Mesodermal cell (in vitro differentiated cells): ENCODE results near the gene CDH16.
"Not testable (repeated sequence)": the region's sequence is repeated elsewhere in the genome, so short reads cannot be mapped to it uniquely, and the experiment has no call there.

ENCODE experiments used
- H3K27ac ChIP-seq: 2 replicates; pipeline ENCODE4 v1.7.0; 2013; ENCODE audit warnings: mild to moderate bottlenecking, low read depth, low read length, moderate library complexity; ENCODE audit not compliant: severe bottlenecking
- H3K36me3 ChIP-seq: 2 replicates; pipeline ENCODE4 v1.7.1; 2013; ENCODE audit warnings: mild to moderate bottlenecking, low read length, moderate library complexity; ENCODE audit not compliant: control insufficient read depth, insufficient read depth
- H3K4me1 ChIP-seq: one replicate; pipeline ENCODE4 v1.7.1; 2013; ENCODE audit warnings: mild to moderate bottlenecking, low read length; ENCODE audit not compliant: insufficient read depth, control insufficient read depth, poor library complexity, severe bottlenecking
- H3K4me3 ChIP-seq: 2 replicates; pipeline ENCODE4 v1.7.0; 2013; ENCODE audit warnings: low read length, control low read depth, mild to moderate bottlenecking; ENCODE audit not compliant: insufficient read depth, poor library complexity, severe bottlenecking; ENCODE audit errors: extremely low read depth
- H3K9me3 ChIP-seq: 2 replicates; pipeline ENCODE4 v1.7.1; 2013; ENCODE audit warnings: mild to moderate bottlenecking, low read length, moderate library complexity; ENCODE audit not compliant: control insufficient read depth
- WGBS, 2 experiments: methylation state at CpG; one replicate each; pipeline ENCODE4 v1.1.5; 2013; ENCODE audit warnings: missing lambda C conversion rate in 2 of 2; ENCODE audit not compliant: insufficient coverage in 2 of 2; 5-methylcytosine and 5-hydroxymethylcytosine counted together

CDH16 gene

DNA sequence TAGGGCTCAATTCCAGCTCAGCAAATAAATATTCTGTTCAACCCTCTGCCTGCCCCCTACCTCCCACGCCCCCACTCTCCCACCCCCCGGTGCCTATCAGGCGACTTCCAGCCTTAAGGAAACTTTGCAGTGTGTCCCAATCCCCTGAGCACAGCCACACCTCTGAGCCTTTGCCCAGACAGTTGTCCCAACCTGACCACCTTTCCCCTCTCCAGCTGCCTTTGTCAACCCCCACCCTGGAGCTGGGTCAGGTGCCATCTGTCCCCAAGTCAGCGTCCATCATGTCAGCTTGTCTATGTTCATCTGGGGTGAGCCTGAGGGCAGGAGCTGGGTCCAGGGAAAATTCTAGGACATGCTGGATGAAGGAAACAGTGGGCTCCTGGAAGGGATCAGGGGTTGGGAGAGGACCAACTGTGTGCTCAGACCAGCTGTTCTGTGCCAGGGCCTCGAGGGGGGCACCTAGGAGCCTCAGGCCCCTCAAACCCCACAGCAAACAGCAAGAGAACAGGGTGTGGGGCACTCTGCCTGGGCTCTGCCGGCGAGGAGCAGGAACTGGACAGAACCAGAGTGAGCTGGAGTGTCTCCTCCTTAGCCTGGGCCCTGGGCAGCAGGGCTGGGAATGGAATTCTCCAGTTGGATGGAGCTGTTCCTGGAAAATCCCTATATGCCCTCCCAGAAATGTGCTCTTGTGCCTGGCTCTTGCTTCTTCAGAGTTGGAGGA lies 17.8 kb downstream of the CDH16 start:
- Histone ChIP-seq H3K36me3 (no peaks in the 10 kb centered on the region), H3K4me1 (peaks cover 48% of the 10 kb centered on the region), H3K27ac (peak overlapping the region; percentile 81), H3K9me3 (no peaks in the 10 kb centered on the region), H3K4me3 (no peak overlapping the region)
- 70 to 90% methylated on average over 4 to 5 of the region's 7 CpGs for WGBS, 2 experiments

DNA sequence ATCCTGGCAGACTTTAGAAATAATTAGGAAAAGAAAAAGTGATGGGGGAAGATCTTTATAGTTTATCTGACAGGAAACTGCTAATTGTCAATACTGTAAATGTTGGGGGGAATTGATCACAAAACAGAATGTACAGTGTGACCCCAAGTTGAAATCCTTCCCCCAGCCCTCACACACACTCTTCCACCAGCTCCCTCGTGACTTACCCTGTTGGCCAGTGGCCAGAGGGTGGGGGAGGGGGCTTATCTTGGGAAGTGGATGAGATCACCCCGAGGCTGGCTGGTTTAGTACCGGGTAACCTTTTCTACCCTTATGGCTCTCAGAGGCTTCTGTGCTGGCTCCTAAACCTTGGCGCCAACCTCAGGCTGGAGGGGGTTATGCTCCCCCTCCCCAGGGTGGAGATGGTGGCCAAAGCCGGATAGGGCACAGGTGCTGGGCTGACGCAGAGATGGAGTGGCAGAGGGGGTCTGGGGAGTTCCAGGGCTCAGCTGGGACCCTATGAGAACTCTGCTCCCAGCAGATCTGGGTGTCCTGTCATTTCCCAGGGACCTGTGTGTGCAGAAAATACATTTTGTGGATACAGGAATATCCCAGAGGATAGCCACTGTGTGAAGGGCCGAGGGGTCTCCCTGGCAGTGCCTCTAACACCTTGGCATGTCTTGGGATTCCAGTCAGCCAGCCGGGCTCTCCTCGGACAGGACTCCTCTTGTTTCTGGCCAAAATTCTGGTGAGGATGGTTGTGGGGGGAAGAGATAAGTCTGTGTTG lies 18.6 kb downstream of the CDH16 start:
- Histone ChIP-seq H3K9me3 (no peaks in the 10 kb centered on the region), H3K4me3 (no peak overlapping the region), H3K36me3 (no peaks in the 10 kb centered on the region), H3K27ac (peak overlapping the region; percentile 81), H3K4me1 (peaks cover 41% of the 10 kb centered on the region)
- 70 to 82% methylated on average over 2 to 8 of the region's 9 CpGs for WGBS, 2 experiments

DNA sequence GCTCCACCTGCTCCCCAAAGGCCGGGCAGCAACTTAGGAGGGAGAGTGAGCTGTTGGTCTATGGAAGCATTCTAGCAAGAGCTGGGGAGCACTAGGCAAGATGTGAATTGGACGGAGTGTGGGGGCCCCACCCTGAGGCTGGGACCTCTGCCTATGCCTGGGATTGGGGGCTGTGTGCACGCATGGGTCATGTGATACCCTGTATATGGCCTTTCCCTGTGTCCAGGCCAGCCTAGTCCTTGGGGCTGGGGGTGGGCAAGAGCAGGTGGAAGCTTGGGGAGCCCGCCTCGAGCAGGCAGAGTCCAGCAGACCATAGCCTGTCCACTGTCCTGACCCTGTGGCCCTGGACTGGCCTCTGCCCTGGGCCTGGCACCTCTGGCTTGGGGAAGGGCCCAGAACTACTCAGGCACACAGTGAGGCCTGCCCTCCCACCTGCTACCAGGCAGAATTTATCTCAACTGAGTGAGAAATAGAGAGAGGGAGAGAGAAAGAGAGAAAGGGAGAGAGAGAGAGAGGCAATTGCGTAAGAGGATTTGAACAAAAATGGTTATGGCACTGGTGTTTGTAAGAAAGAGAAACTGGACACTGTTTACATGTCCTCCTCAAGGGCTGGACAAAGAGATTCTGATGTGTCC lies 19.3 kb downstream of the CDH16 start:
- H3K36me3 ChIP-seq, result no peaks in the 10 kb centered on the region
- H3K4me3 ChIP-seq, result no peak overlapping the region
- peaks cover 34% of the 10 kb centered on the region for H3K4me1 ChIP-seq
- peak overlapping the region; percentile 81 for H3K27ac ChIP-seq
- 93 to 97% methylated on average over 3 to 6 of the region's 6 CpGs for WGBS, 2 experiments
- H3K9me3 ChIP-seq, result no peaks in the 10 kb centered on the region

DNA sequence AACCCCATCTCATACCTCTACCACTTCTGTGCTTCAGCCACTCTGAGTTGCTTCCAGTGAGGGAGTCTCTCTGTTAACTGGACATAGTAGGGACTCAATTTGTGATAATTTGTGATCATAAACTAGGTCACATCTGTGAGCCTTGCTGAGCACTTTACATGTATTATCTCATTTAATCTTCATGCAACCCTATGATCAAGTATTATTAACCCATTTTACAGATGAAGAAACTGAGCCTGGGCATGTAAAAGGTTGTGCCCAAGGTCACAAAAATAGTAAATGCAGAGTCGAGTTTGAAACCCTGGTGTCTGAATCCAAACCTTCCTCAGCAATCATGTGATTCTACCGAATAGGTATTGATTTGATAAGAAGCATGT lies 19.8 kb downstream of the CDH16 start:
- Histone ChIP-seq H3K27ac (no peak overlapping the region), H3K36me3 (no peaks in the 10 kb centered on the region), H3K4me1 (peaks cover 30% of the 10 kb centered on the region), H3K9me3 (no peaks in the 10 kb centered on the region), H3K4me3 (no peak overlapping the region)
- WGBS, 2 experiments, result 90 to 100% methylated on average over 1 to 2 of the region's 2 CpGs

DNA sequence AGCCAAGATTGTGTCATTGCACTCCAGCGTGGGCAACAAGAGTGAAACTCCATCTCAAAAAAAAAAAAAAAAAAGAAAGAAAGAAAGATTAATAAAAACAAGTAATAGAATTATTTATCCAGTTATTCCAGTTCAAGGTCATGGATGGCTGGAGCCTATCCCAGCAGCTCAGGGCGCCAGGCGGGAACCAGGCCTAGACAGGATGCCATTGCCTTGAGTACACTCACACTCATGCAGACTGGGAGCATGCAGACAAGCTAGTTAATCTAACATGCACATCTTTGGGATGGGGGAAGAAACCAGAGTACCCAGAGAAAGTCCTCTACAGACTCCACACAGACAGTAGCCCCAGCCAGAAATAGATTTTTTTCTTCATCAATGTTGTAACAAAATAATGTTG lies 20.5 kb downstream of the CDH16 start:
- H3K27ac ChIP-seq, result no peak overlapping the region
- no peak overlapping the region for H3K4me3 ChIP-seq
- peaks cover 25% of the 10 kb centered on the region for H3K4me1 ChIP-seq
- no peaks in the 10 kb centered on the region for H3K36me3 ChIP-seq
- H3K9me3 ChIP-seq, result no peaks in the 10 kb centered on the region
- no CpG with 5 or more reads among the region's 3 CpGs for WGBS, 2 experiments

DNA sequence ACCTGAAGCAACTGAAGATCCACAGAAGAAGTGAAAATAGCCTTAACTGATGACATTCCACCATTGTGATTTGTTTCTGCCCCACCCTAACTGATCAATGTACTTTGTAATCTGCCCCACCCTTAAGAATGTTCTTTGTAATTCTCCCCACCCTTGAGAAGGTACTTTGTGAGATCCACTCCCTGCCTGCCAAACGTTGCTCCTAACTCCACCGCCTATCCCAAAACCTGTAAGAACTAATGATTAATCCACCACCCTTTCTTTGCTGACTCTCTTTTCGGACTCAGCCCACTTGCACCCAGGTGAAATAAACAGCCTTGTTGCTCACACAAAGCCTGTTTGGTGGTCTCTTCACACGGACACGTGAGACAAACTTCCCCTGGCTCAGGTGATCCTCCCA lies 22.0 kb downstream of the CDH16 start:
- H3K36me3 ChIP-seq, H3K9me3 ChIP-seq, H3K4me3 ChIP-seq, H3K27ac ChIP-seq: not testable (repeated sequence)
- WGBS, 2 experiments, result 82 to 84% methylated on average over 5 of the region's 5 CpGs
- peaks cover 23% of the 10 kb centered on the region for H3K4me1 ChIP-seq

DNA sequence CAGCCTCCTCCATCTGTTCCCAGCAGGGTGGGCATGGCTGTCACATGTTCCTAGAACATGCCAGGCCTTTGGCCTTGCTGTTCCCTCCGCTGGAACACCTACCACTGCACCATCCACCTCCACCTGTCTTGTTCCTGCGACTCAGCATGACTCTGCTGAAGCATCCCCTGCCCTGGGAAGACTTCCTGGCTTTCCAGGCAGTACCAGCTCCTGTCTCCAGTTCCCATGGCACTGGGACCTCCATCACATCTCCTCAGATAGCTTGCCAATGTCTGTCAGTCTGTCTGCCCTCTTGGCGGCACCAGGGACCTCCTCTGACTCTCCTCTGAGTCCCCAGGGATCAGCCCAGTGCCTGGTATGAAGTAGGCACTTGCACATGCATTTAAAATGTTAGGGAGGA lies 22.7 kb downstream of the CDH16 start:
- Histone ChIP-seq H3K4me3 (no peak overlapping the region), H3K4me1 (peaks cover 18% of the 10 kb centered on the region), H3K36me3 (peaks cover 2% of the 10 kb centered on the region), H3K27ac (no peak overlapping the region), H3K9me3 (no peaks in the 10 kb centered on the region)
- 88 to 97% methylated on average over 3 of the region's 3 CpGs for WGBS, 2 experiments

DNA sequence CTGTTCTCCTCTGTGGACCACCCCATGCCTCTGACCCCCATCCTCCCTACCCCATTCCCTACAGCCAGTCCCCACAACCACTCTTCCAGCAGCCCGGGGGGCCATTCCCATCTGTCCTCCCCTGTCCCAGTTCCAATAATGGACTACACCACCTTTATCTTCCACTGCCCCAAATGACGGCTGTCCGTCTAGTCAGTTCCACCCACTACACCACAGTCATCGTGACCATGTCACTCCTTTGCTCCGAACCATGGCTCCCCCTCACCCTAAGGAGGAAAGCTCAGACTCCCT lies 23.1 kb downstream of the CDH16 start:
- WGBS, 2 experiments, result 94 to 100% methylated on average over 3 to 5 of the region's 5 CpGs

DNA sequence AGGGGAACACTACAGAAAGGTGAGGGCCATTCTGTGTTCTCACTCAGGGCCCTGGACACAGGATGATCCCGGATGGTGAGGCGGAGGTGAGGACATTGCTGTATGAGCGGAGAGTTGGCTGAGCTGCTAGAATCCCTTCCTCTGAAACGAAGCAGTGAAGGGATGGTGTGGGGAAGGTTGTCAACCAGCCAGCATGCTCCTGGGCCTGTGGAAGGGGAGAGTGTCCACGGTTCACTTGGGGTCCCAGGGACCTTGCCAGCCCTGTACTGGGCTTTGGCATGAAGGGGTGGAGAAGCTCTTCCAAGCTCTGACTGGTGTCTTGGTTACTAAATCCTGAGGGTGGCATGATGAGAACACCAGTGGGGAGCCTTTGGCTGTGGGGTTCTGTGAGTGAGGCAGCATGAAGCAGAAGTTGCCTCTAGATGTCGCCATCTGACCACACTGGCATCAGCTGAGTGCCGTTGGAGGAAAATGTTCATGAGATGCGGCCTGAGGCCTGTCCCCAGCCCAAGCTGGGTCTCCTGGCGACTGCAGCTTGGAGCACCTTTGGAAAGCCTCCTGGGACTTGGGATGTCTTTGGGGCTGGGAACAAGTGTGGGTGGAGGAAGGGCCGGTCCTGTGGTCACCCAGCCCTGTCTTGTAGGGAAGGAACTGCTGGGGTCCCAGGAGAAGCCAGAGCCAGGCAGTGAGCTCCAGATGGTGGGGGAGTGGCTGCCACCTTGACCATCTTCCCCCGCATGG lies 23.6 kb downstream of the CDH16 start:
- Histone ChIP-seq H3K9me3 (no peaks in the 10 kb centered on the region), H3K4me1 (peaks cover 13% of the 10 kb centered on the region), H3K36me3 (peaks cover 2% of the 10 kb centered on the region), H3K27ac (no peak overlapping the region), H3K4me3 (no peak overlapping the region)
- WGBS, 2 experiments, result 54 to 59% methylated on average over 10 of the region's 11 CpGs

More for the DNA sequence above, 23.1 kb downstream of the CDH16 start:
- Histone ChIP-seq H3K27ac (no peak overlapping the region), H3K4me1 (peaks cover 18% of the 10 kb centered on the region), H3K9me3 (no peaks in the 10 kb centered on the region), H3K36me3 (peaks cover 2% of the 10 kb centered on the region), H3K4me3 (no peak overlapping the region)

DNA sequence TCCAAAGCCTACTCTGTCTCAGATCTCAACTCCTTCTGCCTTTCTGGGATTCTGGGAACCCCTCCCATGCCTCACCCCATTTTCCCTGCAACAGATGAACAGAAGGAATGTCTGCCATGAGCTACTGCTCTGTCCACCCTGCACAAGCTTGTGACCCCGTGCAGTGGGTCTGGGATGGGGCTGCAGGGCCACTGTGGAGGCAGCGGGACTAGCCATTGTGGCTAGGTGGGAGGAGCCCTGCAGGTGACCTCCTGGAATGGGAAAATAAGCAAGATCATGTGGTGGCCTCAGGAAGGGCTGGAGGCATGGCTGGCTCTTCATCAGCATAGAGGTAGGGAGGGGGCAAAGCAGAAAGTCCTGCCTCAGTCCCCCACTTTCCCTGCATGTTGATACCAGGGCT lies 24.6 kb downstream of the CDH16 start:
- H3K9me3 ChIP-seq, result no peaks in the 10 kb centered on the region
- no peak overlapping the region for H3K4me3 ChIP-seq
- peaks cover 2% of the 10 kb centered on the region for H3K36me3 ChIP-seq
- no peak overlapping the region for H3K27ac ChIP-seq
- peaks cover 3% of the 10 kb centered on the region for H3K4me1 ChIP-seq
- WGBS, 2 experiments, result 94 to 100% methylated on average over 1 to 2 of the region's 2 CpGs
